IgD-negative memory B cell (primary cell): ENCODE measurements around the gene PSMF1. TPM values are rescaled to one million over a fixed set of nuclear protein-coding genes. Genes with fewer than 3 reads are reported as not detected.

Experiments
- polyA plus RNA-seq: library from polyadenylated mRNA; unstranded; fragments of 300-500 nt; fragmentation: Illumina TruSeq; gene quantifications from one replicate; pipeline ENCODE4 v1.2.3, GENCODE V29; 2021

PSMF1 gene
- polyA plus RNA-seq, 1 donor from 2014 or later: 163 TPM

Other genes with a start within 250 kb of the PSMF1 start
- not detected for gene ANGPT4, start 202.3 kb upstream of the PSMF1 start, polyA plus RNA-seq
- not detected for gene RSPO4, start 116.3 kb upstream of the PSMF1 start, polyA plus RNA-seq
- gene TMEM74B, start 66.4 kb downstream of the PSMF1 start, polyA plus RNA-seq: 0.80 TPM
- not detected for gene C20orf202, start 84.9 kb downstream of the PSMF1 start, polyA plus RNA-seq
- gene RAD21L1, start 107.4 kb downstream of the PSMF1 start, polyA plus RNA-seq: not detected
- 1.3 TPM for gene SNPH, start 147.7 kb downstream of the PSMF1 start, polyA plus RNA-seq
- gene SDCBP2, start 210.5 kb downstream of the PSMF1 start, polyA plus RNA-seq: 0.91 TPM